Stimulated activated CD4-positive, alpha-beta T cell treated with anti-CD3 and anti-CD28 coated beads, Interleukin-12 subunit alpha, Interleukin-12 subunit beta, amount 100 ng/mL, for 4 hours (primary cell): ENCODE data around the gene SLC22A23.
A peak's percentile ranks its signal among the peaks of the same experiment; 100 is the strongest.

ENCODE experiments used
- DNase-seq: peaks from one replicate; pipeline ENCODE4 v3.0.0-alpha.2; 2020

The SLC22A23 gene

GRCh38 chr6:3366596-3367413 is 90.0 kb downstream of the SLC22A23 start:
- no peak for DNase-seq

- DNase-seq, result no peak
Measured at GRCh38 chr6:3364391-3364790, 92.5 kb downstream of the SLC22A23 start.

GRCh38 chr6:3363296-3364025 is 93.4 kb downstream of the SLC22A23 start:
- DNase-seq, result no peak

GRCh38 chr6:3361312-3362037 is 95.4 kb downstream of the SLC22A23 start:
- DNase-seq, result no peak

- DNase-seq, result no peak
Measured at GRCh38 chr6:3360727-3361045, 96.2 kb downstream of the SLC22A23 start.

- DNase-seq, result no peak
Measured at GRCh38 chr6:3359973-3360726, 96.7 kb downstream of the SLC22A23 start.

- DNase-seq, result no peak
Measured at GRCh38 chr6:3359101-3359752, 97.6 kb downstream of the SLC22A23 start.

GRCh38 chr6:3358413-3359100 is 98.3 kb downstream of the SLC22A23 start:
- no peak for DNase-seq

GRCh38 chr6:3357678-3358077 is 99.2 kb downstream of the SLC22A23 start:
- DNase-seq, result no peak

- DNase-seq, result no peak
Measured at GRCh38 chr6:3356824-3357420, 99.9 kb downstream of the SLC22A23 start.

- DNase-seq, result peak; percentile 22
Measured at GRCh38 chr6:3356056-3356823, 100.6 kb downstream of the SLC22A23 start.

GRCh38 chr6:3355358-3356055 is 101.3 kb downstream of the SLC22A23 start:
- no peak for DNase-seq

- DNase-seq, result no peak
Measured at GRCh38 chr6:3355011-3355357, 101.9 kb downstream of the SLC22A23 start.

GRCh38 chr6:3353939-3354338 is 102.9 kb downstream of the SLC22A23 start:
- DNase-seq, result no peak

GRCh38 chr6:3353213-3353903 is 103.5 kb downstream of the SLC22A23 start:
- no peak for DNase-seq

GRCh38 chr6:3352678-3353077 is 104.2 kb downstream of the SLC22A23 start:
- no peak for DNase-seq

- DNase-seq, result no peak
Measured at GRCh38 chr6:3351829-3352524, 104.9 kb downstream of the SLC22A23 start.

- no peak for DNase-seq
Measured at GRCh38 chr6:3351105-3351676, 105.7 kb downstream of the SLC22A23 start.
